Measurements from ENCODE around the gene G6PC1.

G6PC1 gene

GRCh38 chr17:42950044-42950783, 49.6 kb downstream of the G6PC1 start:
- DNase-seq: no peak
